Stimulated activated CD4-positive, alpha-beta T cell treated with anti-CD3 and anti-CD28 coated beads, Interleukin-4, amount 100 ng/mL, for 1 hour (primary cell): ENCODE data around the gene RBM47.
"Not testable (repeated sequence)": the region's sequence is repeated elsewhere in the genome, so short reads cannot be mapped to it uniquely, and the experiment has no call there.

Experiments used
- DNase-seq: peaks from one replicate; pipeline ENCODE4 v3.0.0-alpha.2; 2020

Gene RBM47

GRCh38 chr4:40585201-40585799, 44.4 kb downstream of the RBM47 start:
- DNase-seq, result no peak

GRCh38 chr4:40584517-40585141, 45.0 kb downstream of the RBM47 start:
- DNase-seq, result no peak

- no peak for DNase-seq
These were observed 45.7 kb downstream of the RBM47 start for GRCh38 chr4:40583850-40584439.

GRCh38 chr4:40582413-40582812, 47.3 kb downstream of the RBM47 start:
- DNase-seq, result no peak

GRCh38 chr4:40581254-40582140, 48.2 kb downstream of the RBM47 start:
- no peak for DNase-seq

DNA sequence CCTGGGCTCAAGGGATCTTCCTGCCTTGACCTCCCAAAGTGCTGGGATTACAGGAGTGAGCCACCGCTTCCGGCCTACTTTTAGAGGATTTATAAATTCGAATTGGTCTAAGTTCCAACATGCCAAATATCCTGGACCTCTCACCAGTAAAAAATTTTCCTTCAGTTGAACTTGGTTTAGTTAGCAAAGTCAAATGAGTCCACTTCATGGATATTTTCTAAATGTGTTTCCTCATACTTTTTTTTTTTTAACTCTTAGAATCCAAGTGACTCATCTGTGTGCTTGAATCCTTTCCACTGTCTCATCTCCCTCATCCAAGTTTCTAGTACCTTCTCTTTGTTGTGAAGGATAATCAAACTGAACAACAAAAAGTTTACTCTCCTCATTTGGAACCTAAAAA, 49.7 kb downstream of the RBM47 start:
- DNase-seq, result no peak

GRCh38 chr4:40577588-40578253, 51.9 kb downstream of the RBM47 start:
- DNase-seq, result no peak

DNA sequence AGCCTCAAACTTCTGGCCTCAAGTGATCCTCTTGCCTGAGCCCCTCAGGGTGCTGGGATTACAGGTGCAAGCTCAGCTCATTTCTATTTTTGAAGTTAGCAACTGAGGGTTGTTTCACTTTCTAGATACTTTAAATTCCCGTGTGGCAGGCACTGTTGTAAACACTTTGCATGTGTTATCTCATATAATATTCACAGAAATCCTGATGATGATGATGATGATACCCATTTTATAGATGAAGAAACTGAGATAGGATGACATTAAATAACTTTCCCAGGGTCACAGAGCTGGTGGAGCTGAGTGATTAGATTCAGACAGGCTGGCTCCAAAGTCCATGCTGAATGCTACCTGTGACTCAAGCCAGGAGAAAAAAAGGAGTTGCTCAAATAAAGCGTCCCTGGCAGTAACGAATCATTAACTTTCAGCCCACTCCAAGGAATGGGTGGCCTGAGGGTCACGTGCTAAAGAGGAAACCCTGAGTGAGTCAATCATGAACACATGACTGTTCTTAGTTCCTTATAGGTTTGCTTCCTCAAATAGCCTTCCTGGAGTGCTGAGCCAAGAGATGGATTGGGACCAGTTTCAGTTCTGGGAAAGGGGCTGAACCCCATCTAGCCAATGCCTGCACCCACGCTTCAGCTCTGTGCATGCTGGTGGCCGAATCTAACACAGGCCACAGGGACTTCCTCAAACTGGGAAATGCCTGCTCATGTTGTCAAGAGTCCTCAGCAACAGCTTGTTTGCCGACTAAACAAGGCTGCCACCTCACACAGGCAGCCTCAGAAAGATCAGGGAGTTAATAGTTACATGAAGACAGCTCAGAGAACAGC, 52.8 kb downstream of the RBM47 start:
- DNase-seq, result no peak

- DNase-seq, result no peak
These were observed 53.8 kb downstream of the RBM47 start for GRCh38 chr4:40575846-40576245.

GRCh38 chr4:40573593-40574311, 55.9 kb downstream of the RBM47 start:
- DNase-seq, result no peak

- no peak for DNase-seq
These were observed 56.9 kb downstream of the RBM47 start for GRCh38 chr4:40572692-40573310.

DNA sequence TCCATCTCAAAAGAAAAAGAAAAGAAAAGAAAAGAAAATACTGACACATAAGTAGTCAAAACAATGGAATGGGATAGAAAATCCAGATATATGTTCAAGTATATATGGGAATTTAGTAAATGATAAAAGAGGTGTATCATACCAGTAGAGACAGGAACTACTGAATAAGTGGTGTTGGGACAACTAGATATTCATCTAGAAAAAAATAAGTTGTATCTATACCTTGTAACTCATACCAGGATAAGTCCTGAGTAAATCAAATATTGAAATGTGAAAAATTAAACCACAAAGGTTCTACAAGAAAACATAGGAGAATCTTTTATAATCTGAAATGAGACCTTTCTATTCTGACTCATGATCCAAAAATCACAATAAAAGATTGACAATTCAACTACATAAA, 58.5 kb downstream of the RBM47 start:
- no peak for DNase-seq

DNA sequence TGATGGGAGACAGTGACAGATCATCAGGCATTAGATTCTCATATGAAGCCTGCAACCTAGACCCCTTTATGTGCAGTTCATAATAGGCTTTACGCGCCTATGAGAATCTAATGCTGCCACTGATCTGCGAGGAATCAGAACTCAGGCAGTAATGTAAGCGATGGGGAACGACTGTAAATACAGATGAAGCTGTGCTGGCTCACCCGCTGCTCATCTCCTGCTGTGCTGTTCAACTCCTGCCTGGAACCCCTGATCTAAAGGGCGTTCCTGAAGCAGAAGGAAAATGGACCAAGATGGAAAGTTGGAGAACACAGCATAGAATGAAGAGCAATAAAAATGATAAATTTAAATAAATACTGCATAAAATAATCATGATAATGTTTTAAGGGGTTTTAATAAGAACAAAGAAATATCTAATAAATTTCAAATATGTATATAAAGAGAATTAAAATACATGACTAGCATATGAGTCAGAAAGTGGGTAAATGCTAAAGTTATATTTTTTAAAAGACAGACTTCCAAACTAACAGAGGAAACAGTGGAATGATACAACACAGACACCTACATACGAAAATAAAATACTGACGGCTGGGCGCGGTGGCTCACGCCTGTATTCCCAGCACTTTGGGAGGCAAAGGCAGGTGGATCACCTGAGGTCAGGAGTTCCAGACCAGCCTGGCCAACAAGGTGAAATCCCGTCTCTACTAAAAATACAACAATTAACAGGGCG, 59.2 kb downstream of the RBM47 start:
- no peak for DNase-seq

DNA sequence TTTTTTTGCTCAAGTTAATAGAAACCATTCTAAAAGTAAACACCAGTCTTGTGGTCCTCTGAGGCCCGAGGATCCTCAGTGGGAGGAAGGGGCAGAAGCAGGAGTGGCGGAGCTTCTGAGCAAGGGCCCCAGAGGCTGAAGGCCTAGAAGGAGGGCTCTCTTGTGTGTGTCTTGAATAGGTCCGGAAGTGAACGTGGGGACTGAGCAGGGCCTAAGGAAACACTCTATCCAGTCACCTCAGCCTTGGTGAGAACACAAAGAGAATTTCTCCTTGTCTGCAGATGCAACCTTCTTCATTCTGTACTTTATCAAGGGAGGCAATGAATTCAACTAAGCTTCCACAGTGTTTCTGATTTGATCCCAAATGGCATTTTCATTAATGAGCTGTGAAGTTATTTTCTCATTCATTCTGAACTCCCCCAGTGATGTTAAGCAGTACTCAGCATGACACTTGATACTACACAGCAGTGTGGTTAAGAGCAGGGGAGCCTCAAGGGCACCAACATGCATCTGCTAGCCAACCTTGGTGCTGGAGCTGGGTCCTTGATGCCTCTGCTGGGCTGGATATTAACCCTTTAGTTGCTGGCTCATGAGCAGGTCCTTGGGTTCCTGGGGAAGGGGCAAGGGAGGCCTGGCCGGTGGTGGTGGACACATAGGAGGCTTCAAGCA, 64.7 kb downstream of the RBM47 start:
- DNase-seq, result no peak

GRCh38 chr4:40564004-40564403, 65.7 kb downstream of the RBM47 start:
- DNase-seq, result no peak

DNA sequence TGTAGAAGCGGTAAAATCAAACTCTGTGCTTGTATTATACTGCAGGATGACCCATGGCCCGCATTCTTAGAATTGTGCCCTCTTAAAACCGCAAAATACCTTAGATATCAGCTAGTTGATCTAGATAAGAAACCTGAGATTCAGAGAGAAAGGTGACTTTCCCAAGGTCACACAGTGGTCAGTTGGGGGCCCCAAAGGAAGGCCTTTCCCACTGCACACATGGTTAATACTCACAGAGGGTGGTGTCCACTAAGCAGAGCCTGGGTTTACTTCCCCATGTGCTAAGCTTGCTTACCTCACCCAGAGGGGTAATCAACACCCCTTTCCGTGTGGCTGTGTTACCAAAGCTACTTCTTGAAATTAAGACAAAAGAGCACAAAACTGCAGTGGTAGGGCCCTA, 66.3 kb downstream of the RBM47 start:
- DNase-seq, result no peak

- DNase-seq, result no peak
These were observed 67.0 kb downstream of the RBM47 start for GRCh38 chr4:40562681-40563080.

- DNase-seq, result no peak
These were observed 67.5 kb downstream of the RBM47 start for GRCh38 chr4:40562208-40562607.

GRCh38 chr4:40561543-40562177, 68.0 kb downstream of the RBM47 start:
- DNase-seq, result not testable (repeated sequence)
